ENCODE data around the gene TPSD1. TPM values are rescaled to one million over a fixed set of nuclear protein-coding genes. Genes with fewer than 3 reads are reported as not detected.
A peak's percentile ranks its signal among the peaks of the same experiment; 100 is the strongest.

Gene TPSD1
- total RNA-seq, 1 donor from 2014 or later = not detected

DNA sequence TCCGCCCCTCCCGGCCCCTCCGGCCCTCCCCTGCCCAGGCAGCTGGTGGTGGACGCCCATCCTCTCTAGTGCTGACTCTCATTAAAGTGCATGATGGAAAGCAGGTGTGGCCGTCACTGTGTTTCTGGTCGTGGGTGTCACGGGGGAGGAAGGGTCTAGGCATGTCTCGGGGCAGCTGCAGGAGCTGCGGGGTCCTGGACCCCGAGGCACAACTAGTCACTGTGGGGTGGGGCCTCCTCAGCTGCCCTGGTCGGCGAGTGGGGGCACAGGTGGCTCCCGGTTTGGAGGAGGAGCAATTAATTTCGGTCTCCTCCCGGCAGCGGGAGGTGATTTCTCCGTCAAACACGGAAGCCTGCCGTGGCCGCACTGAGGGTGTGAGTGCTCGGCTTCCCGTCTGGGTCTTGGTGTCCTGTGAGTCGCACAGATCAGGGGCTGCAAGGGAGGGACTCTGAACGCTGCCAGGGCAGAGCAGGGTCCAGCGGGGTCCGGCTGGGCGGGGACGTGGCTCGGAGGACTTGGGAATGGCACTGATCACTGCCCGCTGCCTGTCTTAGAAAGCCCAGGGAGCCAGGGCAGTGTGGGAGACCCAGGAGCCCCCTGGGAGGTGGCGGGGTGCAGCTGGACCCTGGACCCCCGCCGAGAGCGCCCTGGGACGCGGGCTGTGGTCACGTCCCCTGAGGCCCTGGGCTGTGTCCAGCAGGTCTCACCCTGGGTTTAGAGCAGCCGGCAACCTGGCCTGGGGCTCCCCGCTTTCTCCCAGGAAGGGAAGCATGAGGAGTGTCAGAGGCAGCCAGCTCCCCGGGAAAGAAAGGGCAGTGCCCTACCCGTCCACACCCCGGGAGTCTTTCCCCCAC is 3.3 kb downstream of the TPSD1 start:
- H3K9ac ChIP-seq (ENCODE audit: low read length) = no peak overlapping the region
- Mint-ChIP-seq H3K4me1 (ENCODE audit: low read depth, unreplicated experiment) (no peaks in the 10 kb centered on the region), H3K9me3 (ENCODE audit: unreplicated experiment) (no peaks in the 10 kb centered on the region), H3K27ac (ENCODE audit: unreplicated experiment) (no peak overlapping the region), H3K4me3 (ENCODE audit: unreplicated experiment) (no peak overlapping the region), H3K27me3 (ENCODE audit: low read depth, unreplicated experiment) (peaks cover 24% of the 10 kb centered on the region), H3K36me3 (ENCODE audit: low read depth, unreplicated experiment) (no peaks in the 10 kb centered on the region)
- H3K4me2 ChIP-seq (ENCODE audit: low read length) = no peak overlapping the region
- no peak for FAIRE-seq
- H2AFZ ChIP-seq (ENCODE audit: low read depth, low read length) = no peak overlapping the region
- no peaks in the 10 kb centered on the region for H3K9me3 ChIP-seq (ENCODE audit: insufficient read depth, low read depth, low read length)
- no peaks in the 10 kb centered on the region for H3K36me3 ChIP-seq (ENCODE audit: insufficient read depth, low read length)
- H4K20me1 ChIP-seq (ENCODE audit: insufficient read depth, low read length) = no peaks in the 10 kb centered on the region
- H3K27ac ChIP-seq (ENCODE audit: low read depth, low read length) = no peak overlapping the region
- no peak overlapping the region for H3K4me3 ChIP-seq (ENCODE audit: insufficient read depth, low read depth, low read length)
- H3K4me1 ChIP-seq (ENCODE audit: insufficient read depth, low read length) = no peaks in the 10 kb centered on the region
- no peaks in the 10 kb centered on the region for H3K79me2 ChIP-seq (ENCODE audit: insufficient read depth, low read length)
- peaks cover 26% of the 10 kb centered on the region for H3K27me3 ChIP-seq (ENCODE audit: insufficient read depth, low read length)
- no peak for DNase-seq (ENCODE audit: low read depth)
- peak; percentile 73 for TF ChIP-seq EZH2 (IDR thresholded peaks at IDR 0.05; ENCODE audit: insufficient read depth, low read length)
- TF ChIP-seq, protein P1, sequence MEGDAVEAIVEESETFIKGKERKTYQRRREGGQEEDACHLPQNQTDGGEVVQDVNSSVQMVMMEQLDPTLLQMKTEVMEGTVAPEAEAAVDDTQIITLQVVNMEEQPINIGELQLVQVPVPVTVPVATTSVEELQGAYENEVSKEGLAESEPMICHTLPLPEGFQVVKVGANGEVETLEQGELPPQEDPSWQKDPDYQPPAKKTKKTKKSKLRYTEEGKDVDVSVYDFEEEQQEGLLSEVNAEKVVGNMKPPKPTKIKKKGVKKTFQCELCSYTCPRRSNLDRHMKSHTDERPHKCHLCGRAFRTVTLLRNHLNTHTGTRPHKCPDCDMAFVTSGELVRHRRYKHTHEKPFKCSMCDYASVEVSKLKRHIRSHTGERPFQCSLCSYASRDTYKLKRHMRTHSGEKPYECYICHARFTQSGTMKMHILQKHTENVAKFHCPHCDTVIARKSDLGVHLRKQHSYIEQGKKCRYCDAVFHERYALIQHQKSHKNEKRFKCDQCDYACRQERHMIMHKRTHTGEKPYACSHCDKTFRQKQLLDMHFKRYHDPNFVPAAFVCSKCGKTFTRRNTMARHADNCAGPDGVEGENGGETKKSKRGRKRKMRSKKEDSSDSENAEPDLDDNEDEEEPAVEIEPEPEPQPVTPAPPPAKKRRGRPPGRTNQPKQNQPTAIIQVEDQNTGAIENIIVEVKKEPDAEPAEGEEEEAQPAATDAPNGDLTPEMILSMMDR (IDR thresholded peaks at IDR 0.05; ENCODE audit: insufficient read depth, low read depth, low read length) = no peak

- Histone ChIP-seq H3K36me3 (ENCODE audit: insufficient read depth, low read length) (no peaks in the 10 kb centered on the region), H3K4me3 (ENCODE audit: insufficient read depth, low read depth, low read length) (no peak overlapping the region), H4K20me1 (ENCODE audit: insufficient read depth, low read length) (no peaks in the 10 kb centered on the region), H3K4me2 (ENCODE audit: low read length) (no peak overlapping the region), H3K27ac (ENCODE audit: low read depth, low read length) (no peak overlapping the region), H3K27me3 (ENCODE audit: insufficient read depth, low read length) (peaks cover 26% of the 10 kb centered on the region), H3K9me3 (ENCODE audit: insufficient read depth, low read depth, low read length) (no peaks in the 10 kb centered on the region), H3K9ac (ENCODE audit: low read length) (no peak overlapping the region), H2AFZ (ENCODE audit: low read depth, low read length) (no peak overlapping the region), H3K79me2 (ENCODE audit: insufficient read depth, low read length) (no peaks in the 10 kb centered on the region), H3K4me1 (ENCODE audit: insufficient read depth, low read length) (no peaks in the 10 kb centered on the region)
- Mint-ChIP-seq H3K36me3 (ENCODE audit: low read depth, unreplicated experiment) (no peaks in the 10 kb centered on the region), H3K9me3 (ENCODE audit: unreplicated experiment) (peaks cover 3% of the 10 kb centered on the region), H3K27ac (ENCODE audit: unreplicated experiment) (no peak overlapping the region), H3K4me1 (ENCODE audit: low read depth, unreplicated experiment) (no peaks in the 10 kb centered on the region), H3K4me3 (ENCODE audit: unreplicated experiment) (no peak overlapping the region), H3K27me3 (ENCODE audit: low read depth, unreplicated experiment) (peaks cover 24% of the 10 kb centered on the region)
- TF ChIP-seq EZH2 (IDR thresholded peaks at IDR 0.05; ENCODE audit: insufficient read depth, low read length) = no peak
- TF ChIP-seq, protein P1 (IDR thresholded peaks at IDR 0.05; ENCODE audit: insufficient read depth, low read depth, low read length) = no peak
- no peak for DNase-seq (ENCODE audit: low read depth)
- no peak for FAIRE-seq
These were observed 3.8 kb downstream of the TPSD1 start for GRCh38 chr16:1259760-1260068.

DNA sequence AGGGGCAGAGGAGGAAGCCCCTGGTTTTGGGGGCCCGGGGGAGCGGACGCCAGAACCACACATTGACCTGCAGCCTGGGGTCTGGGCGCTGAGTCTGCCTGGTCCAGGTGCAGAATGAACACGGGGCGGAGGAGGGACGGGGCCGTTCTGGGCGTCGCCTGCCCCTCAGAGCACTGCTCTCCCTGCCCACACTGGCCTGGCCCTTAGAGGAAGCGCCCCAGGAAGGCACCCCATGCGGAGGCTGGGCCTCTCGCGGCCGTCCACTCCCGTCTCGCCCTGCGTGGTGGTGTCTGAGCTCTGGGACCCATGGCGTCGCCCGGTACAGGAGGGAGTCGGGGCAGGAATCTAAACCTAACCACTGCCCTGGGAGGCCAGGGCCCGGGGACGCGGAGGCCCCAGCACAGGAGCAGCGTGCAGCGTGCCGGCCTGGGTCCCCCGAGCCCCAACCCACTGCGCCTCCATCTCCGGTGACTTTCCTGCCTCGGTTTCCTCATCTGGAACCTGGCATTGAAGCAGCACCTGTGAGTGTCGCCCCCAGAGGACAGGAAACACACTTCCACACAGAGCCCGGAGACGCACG is 4.3 kb downstream of the TPSD1 start:
- peaks cover 29% of the 10 kb centered on the region for H3K27me3 Mint-ChIP-seq (ENCODE audit: low read depth, unreplicated experiment)
- TF ChIP-seq, protein P1 (IDR thresholded peaks at IDR 0.05; ENCODE audit: insufficient read depth, low read depth, low read length) = no peak
- no peak for TF ChIP-seq EZH2 (IDR thresholded peaks at IDR 0.05; ENCODE audit: insufficient read depth, low read length)
- FAIRE-seq = no peak
- H3K9ac ChIP-seq (ENCODE audit: low read length) = no peak overlapping the region
- H3K36me3 Mint-ChIP-seq (ENCODE audit: low read depth, unreplicated experiment) = no peaks in the 10 kb centered on the region
- H3K27me3 ChIP-seq (ENCODE audit: insufficient read depth, low read length) = peaks cover 26% of the 10 kb centered on the region
- no peaks in the 10 kb centered on the region for H3K79me2 ChIP-seq (ENCODE audit: insufficient read depth, low read length)
- no peak overlapping the region for H3K4me2 ChIP-seq (ENCODE audit: low read length)
- no peak for DNase-seq (ENCODE audit: low read depth)
- no peak overlapping the region for H3K27ac Mint-ChIP-seq (ENCODE audit: unreplicated experiment)
- no peak overlapping the region for H2AFZ ChIP-seq (ENCODE audit: low read depth, low read length)
- H3K4me1 Mint-ChIP-seq (ENCODE audit: low read depth, unreplicated experiment) = no peaks in the 10 kb centered on the region
- no peak overlapping the region for H3K4me3 Mint-ChIP-seq (ENCODE audit: unreplicated experiment)
- no peaks in the 10 kb centered on the region for H3K9me3 ChIP-seq (ENCODE audit: insufficient read depth, low read depth, low read length)
- no peaks in the 10 kb centered on the region for H3K36me3 ChIP-seq (ENCODE audit: insufficient read depth, low read length)
- H4K20me1 ChIP-seq (ENCODE audit: insufficient read depth, low read length) = no peaks in the 10 kb centered on the region
- no peak overlapping the region for H3K4me3 ChIP-seq (ENCODE audit: insufficient read depth, low read depth, low read length)
- peaks cover 5% of the 10 kb centered on the region for H3K9me3 Mint-ChIP-seq (ENCODE audit: unreplicated experiment)
- no peaks in the 10 kb centered on the region for H3K4me1 ChIP-seq (ENCODE audit: insufficient read depth, low read length)
- no peak overlapping the region for H3K27ac ChIP-seq (ENCODE audit: low read depth, low read length)

Measured in astrocyte (in vitro differentiated cells and primary cell).